GM12873 (cell line): ENCODE results near the gene VEZT.

Experiments used
- CTCF ChIP-seq: IDR thresholded peaks from 2 replicates; pipeline ENCODE4 v1.5.1; 2012; ENCODE audit warnings: low read depth, mild to moderate bottlenecking, moderate library complexity, low read length, control low read depth; ENCODE audit not compliant: insufficient read depth; ENCODE audit errors: missing control alignments

The VEZT gene

GRCh38 chr12:95181103-95181502, 36.5 kb upstream of the VEZT start:
- TF ChIP-seq CTCF, result no peak

GRCh38 chr12:95182868-95183415, 34.7 kb upstream of the VEZT start:
- TF ChIP-seq CTCF, result no peak

GRCh38 chr12:95184121-95184520, 33.5 kb upstream of the VEZT start:
- TF ChIP-seq CTCF, result no peak

GRCh38 chr12:95185072-95185471, 32.5 kb upstream of the VEZT start:
- TF ChIP-seq CTCF, result no peak

GRCh38 chr12:95185854-95186253, 31.8 kb upstream of the VEZT start:
- no peak for TF ChIP-seq CTCF

- TF ChIP-seq CTCF, result no peak
These were observed 29.7 kb upstream of the VEZT start for GRCh38 chr12:95187865-95188415.

- no peak for TF ChIP-seq CTCF
These were observed 26.4 kb upstream of the VEZT start for GRCh38 chr12:95191060-95191696.
